H7 (cell line): ENCODE data around the gene FAM114A1. TPM values are rescaled to one million over a fixed set of nuclear protein-coding genes. Genes with fewer than 3 reads are reported as not detected.
"Not testable (repeated sequence)": the region's sequence is repeated elsewhere in the genome, so short reads cannot be mapped to it uniquely, and the experiment has no call there.

Experiments used
- DNase-seq: peaks from one replicate; pipeline ENCODE4 v3.0.0; 2012
- H3K27me3 ChIP-seq: 2 replicates; pipeline ENCODE4 v1.6.0; 2011; ENCODE audit warnings: mild to moderate bottlenecking, low read length; ENCODE audit not compliant: control insufficient read depth, insufficient read depth
- H3K36me3 ChIP-seq: replicated peaks from 2 replicates; pipeline ENCODE4 v1.5.1; 2011; ENCODE audit warnings: low read length; ENCODE audit not compliant: control insufficient read depth, insufficient read depth
- H3K4me3 ChIP-seq: 2 replicates; pipeline ENCODE4 v1.5.1; 2011; ENCODE audit warnings: low read depth, mild to moderate bottlenecking, control low read depth, low read length, moderate library complexity; ENCODE audit not compliant: insufficient read depth
- total RNA-seq: library from RNA; depleted of rRNA; stranded (reverse); fragments of >200 nt; shearing (Covaris generic); gene quantifications from 2 replicates; pipeline ENCODE4 v1.2.3, GENCODE V29; 2014

Gene FAM114A1
- total RNA-seq, 1 experiment from 2014 or later = 14.5 TPM

DNA sequence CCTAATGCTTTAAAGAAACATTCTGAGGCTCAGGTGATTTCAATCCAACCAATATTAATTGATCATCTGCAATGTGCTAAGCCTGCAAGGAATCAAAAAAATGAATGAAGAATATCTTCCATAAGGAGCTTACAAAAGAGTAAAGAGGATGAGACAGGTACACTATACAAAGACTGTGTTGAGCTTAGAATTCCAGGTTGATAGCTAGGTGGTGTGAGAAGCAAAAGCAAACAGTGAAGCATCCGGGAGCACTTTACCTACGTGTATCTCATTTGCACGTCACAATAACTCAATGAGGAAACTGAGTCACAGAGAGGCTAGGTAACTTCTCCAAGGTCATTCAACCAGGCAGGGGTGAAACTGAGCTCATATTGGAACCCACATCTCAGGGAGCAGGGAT is 37.1 kb downstream of the FAM114A1 start:
- no peak for DNase-seq
- no peak overlapping the region for H3K4me3 ChIP-seq
- H3K36me3 ChIP-seq = peaks cover 1% of the 10 kb centered on the region
- H3K27me3 ChIP-seq = no peaks in the 10 kb centered on the region

DNA sequence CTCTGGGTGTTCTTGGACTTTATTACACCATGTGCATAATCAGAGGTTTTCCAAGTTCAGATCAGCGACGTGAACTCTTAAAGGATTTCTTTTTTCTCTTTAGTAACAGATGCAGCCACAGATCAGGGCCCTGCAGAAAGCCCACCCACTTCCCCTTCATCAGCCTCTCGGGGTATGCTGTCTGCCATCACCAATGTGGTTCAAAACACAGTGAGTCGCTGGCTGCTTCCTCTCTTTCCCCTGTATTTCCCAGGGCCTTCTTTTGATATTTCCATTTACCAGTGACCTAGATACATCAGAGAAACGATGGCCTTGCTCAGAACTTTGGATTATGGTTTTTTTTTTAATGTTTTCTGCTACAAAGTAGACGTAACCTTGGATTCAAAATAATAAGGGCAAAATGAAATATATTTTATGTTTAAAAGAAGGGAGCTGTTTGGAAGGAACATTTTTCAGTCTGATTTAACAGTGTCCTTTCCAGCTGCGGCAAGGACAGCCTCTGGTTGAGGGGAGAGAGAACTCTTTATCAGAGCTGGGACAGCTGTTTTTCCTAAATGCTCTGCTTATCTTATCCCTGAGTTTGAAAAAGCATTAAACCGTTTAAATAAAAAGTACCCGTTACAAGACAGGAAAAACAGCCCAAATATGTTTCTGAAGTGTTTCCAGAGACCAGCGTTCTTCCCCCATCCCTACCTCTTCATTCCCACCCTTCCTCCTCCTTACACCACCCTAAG is 38.2 kb downstream of the FAM114A1 start:
- DNase-seq = no peak
- H3K4me3 ChIP-seq = no peak overlapping the region
- H3K27me3 ChIP-seq = no peaks in the 10 kb centered on the region
- peaks cover 1% of the 10 kb centered on the region for H3K36me3 ChIP-seq

DNA sequence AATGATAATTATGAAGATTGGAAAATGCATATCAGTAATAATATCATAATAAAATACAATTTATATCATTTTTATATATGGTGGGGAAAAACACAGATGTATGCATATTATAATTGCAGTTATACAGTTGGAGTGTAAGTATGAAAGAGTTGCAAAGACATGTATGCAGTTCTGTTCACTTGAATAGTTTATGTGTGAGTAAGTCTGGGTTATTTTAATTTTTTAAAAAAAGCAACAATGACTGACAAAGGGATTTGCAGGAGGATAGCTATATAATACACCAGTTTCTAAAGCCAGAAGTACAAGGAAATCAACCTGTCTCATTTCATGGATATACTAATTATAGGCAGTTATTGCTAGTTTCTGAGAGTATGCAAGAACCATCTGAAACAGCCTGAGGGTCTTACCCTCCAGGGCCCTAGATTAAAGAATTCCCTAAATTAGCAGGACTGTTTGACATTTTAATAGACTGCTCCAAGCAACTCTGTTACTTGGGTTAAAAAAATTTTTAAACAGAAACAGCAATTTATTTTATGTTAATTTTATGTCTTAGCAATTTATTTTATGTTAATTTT is 40.2 kb downstream of the FAM114A1 start:
- Histone ChIP-seq H3K36me3 (peaks cover 1% of the 10 kb centered on the region), H3K4me3 (no peak overlapping the region), H3K27me3 (no peaks in the 10 kb centered on the region)
- no peak for DNase-seq

GRCh38 chr4:38909015-38909414 is 41.4 kb downstream of the FAM114A1 start:
- peaks cover 1% of the 10 kb centered on the region for H3K36me3 ChIP-seq

DNA sequence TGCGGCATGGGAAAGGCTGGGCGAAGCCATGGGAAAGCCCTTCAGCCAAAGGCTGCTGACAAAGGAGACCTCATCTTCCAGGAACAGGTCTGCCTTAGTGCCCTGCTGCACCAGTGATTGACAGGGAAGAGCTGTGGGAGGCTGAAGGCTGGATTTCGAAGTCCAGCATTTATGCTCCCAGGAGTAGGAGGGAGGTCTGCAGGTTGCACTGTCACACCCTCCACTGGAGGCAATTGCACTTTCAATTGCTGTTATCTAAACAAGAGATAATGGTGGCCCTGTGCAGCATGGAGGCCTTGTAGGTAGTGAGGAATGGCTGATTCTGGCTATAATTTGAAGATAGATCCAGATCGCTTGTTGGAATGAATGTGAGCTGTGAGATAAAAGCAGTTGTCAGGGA is 43.7 kb downstream of the FAM114A1 start:
- H3K27me3 ChIP-seq = no peaks in the 10 kb centered on the region
- peaks cover 3% of the 10 kb centered on the region for H3K36me3 ChIP-seq
- no peak for DNase-seq
- H3K4me3 ChIP-seq = no peak overlapping the region

More at GRCh38 chr4:38909015-38909414, 41.4 kb downstream of the FAM114A1 start:
- no peak overlapping the region for H3K4me3 ChIP-seq
- DNase-seq = no peak
- no peaks in the 10 kb centered on the region for H3K27me3 ChIP-seq

- no peaks in the 10 kb centered on the region for H3K27me3 ChIP-seq
- DNase-seq = no peak
- no peak overlapping the region for H3K4me3 ChIP-seq
- peaks cover 2% of the 10 kb centered on the region for H3K36me3 ChIP-seq
These were observed 47.2 kb downstream of the FAM114A1 start for GRCh38 chr4:38914854-38915253.

GRCh38 chr4:38916267-38916666 is 48.7 kb downstream of the FAM114A1 start:
- H3K4me3 ChIP-seq, DNase-seq, H3K27me3 ChIP-seq, H3K36me3 ChIP-seq: not testable (repeated sequence)

- H3K36me3 ChIP-seq = peaks cover 2% of the 10 kb centered on the region; the same call in 1 of the 2 replicates
- H3K4me3 ChIP-seq = no peak overlapping the region
- H3K27me3 ChIP-seq = no peaks in the 10 kb centered on the region
- no peak for DNase-seq
These were observed 49.9 kb downstream of the FAM114A1 start for GRCh38 chr4:38917481-38918025.

- DNase-seq = no peak
- H3K36me3 ChIP-seq = peaks cover 2% of the 10 kb centered on the region; the same call in 1 of the 2 replicates
- H3K27me3 ChIP-seq = no peaks in the 10 kb centered on the region
- no peak overlapping the region for H3K4me3 ChIP-seq
These were observed 51.9 kb downstream of the FAM114A1 start for GRCh38 chr4:38919494-38919893.

- no peak overlapping the region for H3K4me3 ChIP-seq
- H3K36me3 ChIP-seq = no peaks in the 10 kb centered on the region; the same call in 1 of the 2 replicates
- DNase-seq = no peak
- H3K27me3 ChIP-seq = no peaks in the 10 kb centered on the region
These were observed 52.6 kb downstream of the FAM114A1 start for GRCh38 chr4:38920186-38920585.

GRCh38 chr4:38920677-38921076 is 53.1 kb downstream of the FAM114A1 start:
- no peaks in the 10 kb centered on the region; the same call in 1 of the 2 replicates for H3K36me3 ChIP-seq
- no peaks in the 10 kb centered on the region for H3K27me3 ChIP-seq
- no peak for DNase-seq
- H3K4me3 ChIP-seq = no peak overlapping the region

GRCh38 chr4:38921151-38921550 is 53.5 kb downstream of the FAM114A1 start:
- Histone ChIP-seq H3K36me3 (no peaks in the 10 kb centered on the region), H3K4me3 (no peak overlapping the region)
- DNase-seq = no peak

DNA sequence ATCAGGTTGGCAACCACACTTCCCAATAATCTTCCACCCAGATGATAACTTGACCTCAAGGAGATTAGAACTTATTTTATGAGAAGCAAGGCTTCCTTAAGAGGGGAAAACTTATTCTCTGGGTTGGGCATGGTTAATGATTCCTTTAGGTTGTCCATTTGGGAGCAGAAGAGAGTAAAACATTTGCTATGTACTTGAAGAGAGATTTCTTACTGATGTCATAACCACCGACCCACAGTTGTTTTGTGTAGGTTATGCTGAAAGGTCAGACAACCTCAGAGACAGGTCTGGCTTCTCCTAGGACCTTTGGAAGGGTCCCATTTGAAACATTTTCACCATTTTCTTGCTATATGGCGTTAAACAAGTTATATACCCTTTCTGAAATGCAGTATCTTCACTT is 56.1 kb downstream of the FAM114A1 start:
- H3K27me3 ChIP-seq = no peaks in the 10 kb centered on the region
- no peak for DNase-seq
- H3K4me3 ChIP-seq = no peak overlapping the region
- H3K36me3 ChIP-seq = no peaks in the 10 kb centered on the region; the same call in 1 of the 2 replicates

More at GRCh38 chr4:38921151-38921550, 53.5 kb downstream of the FAM114A1 start:
- no peaks in the 10 kb centered on the region for H3K27me3 ChIP-seq

DNA sequence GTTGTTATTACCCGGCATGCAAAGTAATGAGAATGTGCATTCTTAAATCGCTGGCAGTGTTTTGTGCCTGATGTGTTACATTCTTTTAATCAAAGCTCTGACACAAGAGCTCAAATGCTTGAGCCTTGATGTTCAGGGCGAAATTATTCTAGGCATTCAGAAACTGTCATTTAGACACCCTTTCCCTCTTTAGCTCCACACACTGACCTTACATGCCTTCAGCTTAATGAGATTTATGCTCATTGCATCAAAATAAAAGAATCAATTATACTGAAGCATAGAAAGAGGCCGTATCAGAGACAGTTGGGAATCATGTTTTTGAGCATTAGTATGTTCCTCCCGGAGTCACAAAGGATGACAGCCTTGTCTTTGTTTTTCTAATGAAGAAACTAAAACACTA is 56.7 kb downstream of the FAM114A1 start:
- no peak for DNase-seq
- no peak overlapping the region for H3K4me3 ChIP-seq
- H3K27me3 ChIP-seq = no peaks in the 10 kb centered on the region
- no peaks in the 10 kb centered on the region; the same call in 1 of the 2 replicates for H3K36me3 ChIP-seq
